Fibroblast of pulmonary artery (primary cell): Measurements from ENCODE around the gene SDHB.

Source experiments
- DNase-seq: peaks from one replicate; pipeline ENCODE4 v3.0.0-alpha.2; 2010; ENCODE audit warnings: low read depth
- H3K4me3 ChIP-seq: replicated peaks from 2 replicates; pipeline ENCODE4 v1.5.1; 2011; ENCODE audit warnings: low read depth, mild to moderate bottlenecking, control low read depth, low read length, moderate library complexity
- TF ChIP-seq, protein P1 (sequence below): IDR thresholded peaks from 2 replicates; pipeline ENCODE4 v1.5.1; 2011; ENCODE audit warnings: mild to moderate bottlenecking, control low read depth, low read length, inconsistent platforms; ENCODE audit errors: missing control alignments

SDHB gene

DNA sequence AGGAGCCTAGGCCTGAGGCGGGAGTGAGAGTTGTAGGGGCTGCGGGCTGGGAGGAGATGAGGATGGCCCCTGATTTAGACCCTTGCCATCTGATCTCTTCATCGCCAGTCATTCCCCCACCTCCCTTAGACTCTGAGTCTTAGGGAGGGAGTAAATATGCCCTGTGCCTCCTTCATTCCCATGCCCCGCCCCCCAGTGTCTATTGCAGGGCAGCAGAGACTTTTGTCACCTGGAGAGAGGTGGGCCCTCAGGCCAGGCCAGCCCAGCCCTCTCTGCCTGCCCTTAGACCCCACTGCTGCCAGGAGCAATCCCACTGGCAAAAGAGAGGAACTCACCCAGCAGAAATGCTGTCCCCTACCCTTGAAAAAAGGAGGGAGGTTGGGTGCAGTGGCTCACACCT is 70.2 kb downstream of the SDHB start:
- no peak overlapping the region for H3K4me3 ChIP-seq
- TF ChIP-seq, protein P1, sequence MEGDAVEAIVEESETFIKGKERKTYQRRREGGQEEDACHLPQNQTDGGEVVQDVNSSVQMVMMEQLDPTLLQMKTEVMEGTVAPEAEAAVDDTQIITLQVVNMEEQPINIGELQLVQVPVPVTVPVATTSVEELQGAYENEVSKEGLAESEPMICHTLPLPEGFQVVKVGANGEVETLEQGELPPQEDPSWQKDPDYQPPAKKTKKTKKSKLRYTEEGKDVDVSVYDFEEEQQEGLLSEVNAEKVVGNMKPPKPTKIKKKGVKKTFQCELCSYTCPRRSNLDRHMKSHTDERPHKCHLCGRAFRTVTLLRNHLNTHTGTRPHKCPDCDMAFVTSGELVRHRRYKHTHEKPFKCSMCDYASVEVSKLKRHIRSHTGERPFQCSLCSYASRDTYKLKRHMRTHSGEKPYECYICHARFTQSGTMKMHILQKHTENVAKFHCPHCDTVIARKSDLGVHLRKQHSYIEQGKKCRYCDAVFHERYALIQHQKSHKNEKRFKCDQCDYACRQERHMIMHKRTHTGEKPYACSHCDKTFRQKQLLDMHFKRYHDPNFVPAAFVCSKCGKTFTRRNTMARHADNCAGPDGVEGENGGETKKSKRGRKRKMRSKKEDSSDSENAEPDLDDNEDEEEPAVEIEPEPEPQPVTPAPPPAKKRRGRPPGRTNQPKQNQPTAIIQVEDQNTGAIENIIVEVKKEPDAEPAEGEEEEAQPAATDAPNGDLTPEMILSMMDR: no peak
- DNase-seq: no peak

DNA sequence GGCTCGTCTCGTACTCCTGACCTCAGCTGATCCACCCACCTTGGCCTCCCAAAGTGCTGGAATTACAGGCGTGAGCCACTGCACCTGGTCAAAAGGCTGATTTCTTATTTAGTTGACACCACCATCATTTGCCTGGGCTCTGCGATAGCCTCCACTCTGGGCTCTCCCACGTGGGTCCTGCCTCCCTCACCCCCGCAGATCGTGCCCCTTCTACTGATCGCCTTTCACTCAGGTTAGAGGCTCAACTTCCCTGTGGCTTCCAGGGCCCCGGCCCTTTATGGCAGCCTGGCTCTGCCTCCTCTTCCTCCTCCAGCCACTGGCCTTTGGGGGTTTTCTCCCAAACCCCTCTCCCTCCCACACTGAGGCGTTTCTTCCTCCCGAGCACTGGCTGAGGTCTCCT is 70.9 kb downstream of the SDHB start:
- DNase-seq: no peak
- TF ChIP-seq, protein P1: no peak
- H3K4me3 ChIP-seq: no peak overlapping the region

DNA sequence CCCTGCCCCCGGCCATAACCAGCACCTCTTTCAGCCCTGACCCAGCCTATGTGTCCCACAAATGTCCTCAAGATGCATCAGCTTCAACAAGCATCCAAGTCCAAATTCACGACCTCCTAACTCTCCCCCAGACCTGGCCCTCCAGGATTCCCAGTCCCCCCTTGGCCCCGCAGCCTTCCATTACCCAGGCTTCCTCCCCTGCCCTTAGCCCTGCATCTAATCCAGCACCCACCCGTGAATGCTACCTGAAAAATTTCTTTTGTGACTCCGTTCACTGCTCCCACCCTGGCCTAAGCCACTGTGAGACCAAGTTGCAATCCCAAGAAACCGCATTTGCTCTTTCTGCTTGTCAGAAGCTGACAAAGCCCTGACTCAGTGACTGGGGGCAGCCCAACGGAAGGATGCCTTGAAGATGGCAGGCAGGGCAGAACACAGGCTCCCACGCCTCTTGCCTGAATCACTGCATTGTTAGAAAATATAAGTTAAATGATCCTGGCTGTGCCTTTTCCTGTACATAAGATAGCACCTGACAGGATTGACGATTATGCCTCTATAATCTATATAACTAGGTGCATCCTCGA is 72.5 kb downstream of the SDHB start:
- H3K4me3 ChIP-seq: peak overlapping the region; percentile 88
- DNase-seq: peak; percentile 81

DNA sequence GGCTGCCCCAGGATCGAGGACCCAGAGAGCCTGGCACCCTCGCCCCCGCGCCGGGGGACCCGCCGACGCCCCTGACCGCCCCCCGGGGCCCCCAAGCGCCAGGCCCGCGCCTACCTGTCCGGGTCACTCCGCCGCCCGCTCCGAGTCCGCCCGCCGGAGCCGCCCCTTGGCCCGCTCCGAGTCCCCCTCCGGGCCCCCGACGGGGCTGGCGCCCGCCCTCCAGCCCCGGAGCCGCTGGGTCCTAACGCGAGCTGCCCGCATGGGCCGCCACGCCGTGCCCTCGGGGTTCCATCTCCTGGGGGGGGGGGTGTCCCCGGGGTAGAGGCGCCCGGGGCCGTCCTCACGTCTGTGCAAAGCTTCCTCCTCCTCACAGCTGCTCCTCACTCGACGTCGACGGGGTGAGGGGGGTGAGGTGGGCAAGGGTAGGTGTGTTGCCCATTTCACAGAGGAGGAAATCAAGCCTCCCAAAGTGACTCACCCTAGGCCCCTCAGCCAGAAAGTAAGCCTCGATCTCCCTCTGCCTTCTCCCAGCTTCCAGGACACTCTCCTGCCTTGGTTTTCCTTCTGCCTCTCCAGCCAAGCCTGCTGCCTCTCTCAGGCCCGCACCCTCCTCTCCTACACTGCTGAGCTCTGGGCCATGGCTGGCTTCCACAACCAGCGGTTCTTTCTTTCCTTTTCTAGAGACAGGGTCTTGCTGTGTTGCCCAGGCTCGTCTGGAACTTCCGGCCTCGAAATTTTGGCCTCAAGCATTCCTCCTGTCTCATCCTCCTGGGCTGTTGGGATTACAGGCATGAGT is 73.2 kb downstream of the SDHB start, which contains the start of gene MFAP2:
Gene MFAP2 (minus strand): TSS at position 148 of the 796 bp plus-strand sequence. CDS start 2,347 bp downstream, outside the sequence.
- DNase-seq: peak; percentile 50
- TF ChIP-seq, protein P1: no peak

More for the DNA sequence above, 72.5 kb downstream of the SDHB start:
- TF ChIP-seq, protein P1: no peak

DNA sequence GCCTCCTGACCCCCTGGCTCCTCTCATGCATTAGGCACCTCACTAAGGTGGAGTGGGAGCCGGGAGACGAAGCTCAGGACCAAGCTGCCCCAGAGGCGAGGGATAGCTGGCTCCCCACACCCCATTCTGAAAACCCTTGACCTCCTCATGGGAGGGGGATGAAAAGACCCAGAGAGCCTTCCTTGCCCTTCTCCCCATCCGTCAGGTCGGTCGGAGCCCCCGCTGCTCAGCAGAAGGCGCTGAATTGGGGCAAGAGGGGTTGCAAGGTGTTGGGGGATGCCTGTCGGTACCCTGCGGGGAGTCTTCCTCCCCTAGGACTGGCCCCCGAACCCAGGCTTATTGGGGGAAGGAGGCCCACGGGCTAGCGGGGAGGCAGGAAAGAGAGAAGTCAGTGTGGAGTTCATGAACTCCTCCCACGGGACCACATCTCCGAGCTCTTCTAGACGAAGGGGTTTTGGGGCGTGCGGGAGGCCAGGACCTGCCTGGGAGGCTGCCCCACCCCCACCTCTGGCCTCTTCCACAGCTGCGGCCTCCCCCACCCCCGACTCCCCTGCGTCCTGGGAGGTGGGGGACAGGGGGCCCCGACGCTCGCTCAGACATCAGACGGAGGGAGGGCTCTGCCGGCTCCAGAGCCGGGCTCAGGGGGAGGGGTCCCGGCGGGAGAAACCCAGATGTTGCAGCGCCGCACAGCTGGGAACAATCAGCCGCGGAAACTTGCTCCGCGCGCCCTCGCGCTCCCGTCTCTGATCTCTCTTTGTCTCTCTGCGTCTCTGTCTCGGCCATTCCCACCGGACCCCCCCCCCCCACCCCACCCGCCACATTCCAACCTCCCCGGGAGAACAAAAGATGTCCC is 74.1 kb downstream of the SDHB start:
- peak overlapping the region; percentile 88 for H3K4me3 ChIP-seq
- TF ChIP-seq, protein P1: no peak
- peak; percentile 75 for DNase-seq

More for the DNA sequence above, 73.2 kb downstream of the SDHB start, which contains the start of gene MFAP2:
- peak within 1 kb of the TSS; percentile 88 for H3K4me3 ChIP-seq

DNA sequence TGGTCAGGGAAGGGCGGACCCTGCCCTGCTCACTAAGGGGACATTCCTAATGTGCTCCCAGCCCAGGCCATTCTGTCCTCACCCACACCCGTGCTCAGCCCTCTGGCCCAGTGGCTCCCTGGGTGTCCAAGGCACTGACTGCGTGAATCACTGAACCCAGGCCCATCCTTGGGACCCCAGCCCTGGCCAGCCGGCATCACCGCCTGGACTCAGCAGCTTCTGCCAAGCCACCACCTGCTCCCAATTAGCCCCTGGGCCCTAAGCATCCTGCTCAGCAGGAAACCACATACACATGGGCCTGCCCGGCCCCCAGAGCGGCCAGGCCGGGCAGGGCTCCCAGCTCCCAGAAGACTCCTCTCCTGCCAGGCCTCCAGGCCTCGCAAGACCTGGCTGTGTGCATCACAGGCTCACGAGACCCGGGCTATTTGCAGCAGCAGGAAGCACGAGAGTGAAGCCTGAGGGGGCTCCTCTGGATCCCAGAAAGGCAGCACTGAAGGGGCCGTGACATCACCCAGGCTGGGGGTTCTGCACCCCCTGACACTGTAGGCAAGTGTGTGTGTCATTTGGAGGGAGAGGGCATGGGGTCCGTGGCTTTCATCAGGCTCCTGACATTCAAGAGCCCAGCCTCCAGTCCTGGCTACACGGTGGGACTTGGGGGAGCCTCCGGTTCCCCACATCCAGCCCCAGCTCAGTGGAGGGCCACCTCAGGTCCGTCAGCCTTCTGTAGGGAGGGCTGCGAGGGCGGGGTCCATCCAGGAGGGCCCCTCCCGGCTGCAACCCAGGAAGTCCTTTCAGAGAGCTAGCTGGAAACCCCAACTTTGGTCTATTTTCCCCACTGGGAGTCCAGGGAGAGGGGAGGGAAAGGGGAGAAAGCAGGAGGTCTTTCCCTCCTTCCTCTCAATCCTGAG is 75.0 kb downstream of the SDHB start:
- peak; percentile 88 for DNase-seq

More for the DNA sequence above, 75.0 kb downstream of the SDHB start:
- TF ChIP-seq, protein P1: no peak
- peak overlapping the region; percentile 88 for H3K4me3 ChIP-seq
